Spleen (tissue), 11 donors: ENCODE measurements around the gene ZSCAN22. TPM values are rescaled to one million over a fixed set of nuclear protein-coding genes. Genes with fewer than 3 reads are reported as not detected.

Source experiments
- DNase-seq: peaks from one replicate; pipeline ENCODE4 v3.0.0-alpha.2; 2020
- H3K27ac ChIP-seq, 8 donors: fragments of 200-600 bp; sonication (generic) in 7 of 8; 1 replicate in 4 of 8; 2 replicates in 4 of 8; pipeline versions ENCODE4 v1.5.0 to v1.8.0; 2016 to 2021; ENCODE audit warnings: inconsistent platforms in 4 of 8, mild to moderate bottlenecking in 4 of 8, moderate library complexity in 1 of 8
- H3K27me3 ChIP-seq, 7 donors: fragments of 200-600 bp; sonication (generic) in 6 of 7; replicated peaks in 1 of 7; 1 replicate in 4 of 7; 2 replicates in 3 of 7; pipeline versions ENCODE4 v1.5.0 to v1.8.0; 2016 to 2021; ENCODE audit warnings: inconsistent platforms in 3 of 7, mild to moderate bottlenecking in 1 of 7
- H3K36me3 ChIP-seq, 6 donors: fragments of 200-600 bp; sonication (generic) in 5 of 6; 1 replicate in 4 of 6; 2 replicates in 2 of 6; pipeline versions ENCODE4 v1.5.0 to v1.8.0; 2016 to 2021; ENCODE audit warnings: inconsistent platforms in 2 of 6
- H3K4me1 ChIP-seq, 6 donors: fragments of 200-600 bp; sonication (generic) in 5 of 6; 1 replicate in 3 of 6; 2 replicates in 3 of 6; pipeline versions ENCODE4 v1.5.0 to v1.8.0; 2016 to 2021; ENCODE audit warnings: inconsistent platforms in 3 of 6
- H3K4me3 ChIP-seq, 8 donors: fragments of 200-600 bp; sonication (generic) in 7 of 8; 1 replicate in 4 of 8; 2 replicates in 4 of 8; pipeline versions ENCODE4 v1.5.0 to v1.8.0; 2016 to 2021; ENCODE audit warnings: inconsistent platforms in 4 of 8, mild to moderate bottlenecking in 4 of 8, moderate library complexity in 2 of 8
- H3K9me3 ChIP-seq, 8 donors: fragments of 200-600 bp; sonication (generic) in 7 of 8; 1 replicate in 4 of 8; 2 replicates in 4 of 8; pipeline versions ENCODE4 v1.5.0 to v1.8.0; 2016 to 2021; ENCODE audit warnings: inconsistent platforms in 4 of 8
- CTCF ChIP-seq, 11 experiments: fragments of 200-600 bp in 7 of 11; fragments of 450-650 bp in 4 of 11; sonication (generic) in 4 of 11; IDR thresholded peaks in 8 of 11; conservative IDR thresholded peaks in 3 of 11; 1 replicate in 7 of 11; 2 replicates in 4 of 11; pipeline versions ENCODE4 v1.4.0 to v1.8.0; 2016 to 2021; ENCODE audit warnings: antibody characterized with exemption in 11 of 11, inconsistent platforms in 4 of 11, mild to moderate bottlenecking in 1 of 11
- POLR2A ChIP-seq, 3 donors: fragments of 450-650 bp; IDR thresholded peaks; one replicate each; pipeline ENCODE4 v1.5.1; 2017; ENCODE audit warnings: antibody characterized with exemption in 3 of 3, mild to moderate bottlenecking in 1 of 3
- POLR2AphosphoS5 ChIP-seq, 3 donors: sonication (generic); formaldehyde crosslinking; IDR thresholded peaks; one replicate each; pipeline ENCODE4 v1.5.1; 2017; ENCODE audit warnings: antibody characterized with exemption in 3 of 3
- WGBS, 5 donors: extraction: QIAGEN DNeasy Blood & Tissue Kit in 3 of 5; methylation state at CpG; one replicate each; pipeline versions ENCODE4 v1.1.5 to v1.1.7; 2013 to 2018; 5-methylcytosine and 5-hydroxymethylcytosine counted together
- intact Hi-C: fragments of 100-400 bp; cut with DNase I; formaldehyde crosslinking; loops from one replicate; pipeline ENCODE4 v1.15.0; 2023; ENCODE audit warnings: low total_unique reads
- polyA plus RNA-seq, 3 donors: library from polyadenylated mRNA; stranded (reverse); fragments of 200-250 nt; gene quantifications; one replicate each; pipeline ENCODE4 v1.2.1, GENCODE V29; 2013
- total RNA-seq, 7 donors: library from RNA; depleted of rRNA in 3 of 7; stranded (reverse); fragments of >200 nt in 3 of 7; fragmentation: NEBNext Ultra II Directional in 4 of 7; extraction: Animal tissue kit (Norgen Biotek cat#: 25700) in 4 of 7; gene quantifications; one replicate each; pipeline versions ENCODE4 v1.1.0 to v1.2.1, GENCODE V29; 2016 to 2021
- donor health status: healthy with polysubstance abuse.
- donor health status: DM: no; HTN: no; CAD: no; lungs with moderate emphysema.
- donor health status: DM: no; HTN: no; CAD: no.
- donor health status: Bipolar disorder and iron deficiency.
- donor health status: healthy.
- donor health status: DM: no; HTN: no; CAD: no.
- donor health status: DM: yes; HTN: yes; CAD: no.

Gene ZSCAN22
- total and polyA plus RNA-seq, 10 donors = 0.48 to 3.9 (median 3.0) TPM

DNA sequence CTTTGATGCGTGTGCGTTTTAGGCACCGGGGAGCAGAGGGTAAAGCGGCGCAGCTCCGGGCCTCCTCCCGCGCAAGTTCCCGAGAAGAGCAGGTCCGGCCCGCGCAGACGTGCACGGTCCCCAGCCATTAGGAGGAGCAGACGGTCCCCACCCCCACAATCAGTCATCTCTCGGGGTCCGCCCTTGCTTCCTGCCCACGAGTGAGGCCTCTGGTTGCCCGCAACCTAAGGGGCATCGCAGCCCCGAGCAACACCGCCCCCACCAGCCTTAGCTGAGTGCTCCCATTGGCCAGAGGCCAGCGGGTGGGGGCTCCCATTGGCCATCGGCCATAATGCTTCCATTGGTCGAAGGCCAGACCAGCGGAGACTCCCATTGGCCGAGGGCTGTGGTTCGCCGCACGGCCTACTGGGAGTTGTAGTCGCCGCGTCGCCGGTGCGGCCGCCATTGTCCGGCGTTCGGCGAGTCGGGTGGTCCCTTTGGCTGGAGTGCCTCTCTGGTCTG is 48.2 kb upstream of the ZSCAN22 start, which contains the start of gene ZNF8:
ZNF8 (plus strand) TSS at position 415 of the 501 bp plus-strand sequence. CDS start 127 bp downstream, outside the sequence.
- H3K27me3 ChIP-seq = no peaks in the 10 kb centered on the region
- H3K4me1 ChIP-seq = peaks cover 8 to 46% (median 23%) of the 10 kb centered on the region in 6 donors
- H3K36me3 ChIP-seq = peaks cover 0 to 38% (median 22%) of the 10 kb centered on the region in 6 donors
- peak within 1 kb of the TSS; percentile 82 to 93 (median 90) for H3K27ac ChIP-seq
- WGBS, 5 donors = 0 to 1% (median 0%) methylated on average over 24 to 42 of the region's 42 CpGs
- H3K4me3 ChIP-seq = peak within 1 kb of the TSS; percentile 70 to 98 (median 87)
- intact Hi-C loops = no loop called here
- H3K9me3 ChIP-seq = peaks cover 0 to 61% (median 39%) of the 10 kb centered on the region in 8 donors
- DNase-seq = peak; percentile 98
- TF ChIP-seq POLR2A (IDR thresholded peaks at IDR 0.05) = peak in 1 of 3 donors; percentile 66
- TF ChIP-seq POLR2AphosphoS5 (IDR thresholded peaks at IDR 0.05) = peak; percentile 95 to 98 (median 96)
- peak in 6 of 11 experiments; percentile 13 to 31 (median 20) for TF ChIP-seq CTCF (IDR thresholded peaks at IDR 0.05 in 8 of 11, conservative IDR thresholded peaks at IDR 0.05 in 3 of 11)

- intact Hi-C loops = no loop called here
- peaks cover 0 to 38% (median 16%) of the 10 kb centered on the region in 6 donors for H3K36me3 ChIP-seq
- DNase-seq = no peak
- H3K27me3 ChIP-seq = no peaks in the 10 kb centered on the region
- 2 to 6% (median 5%) methylated on average over 40 to 60 of the region's 60 CpGs for WGBS, 5 donors
- H3K4me3 ChIP-seq = peak overlapping the region; percentile 70 to 98 (median 87)
- peaks cover 8 to 46% (median 23%) of the 10 kb centered on the region in 6 donors for H3K4me1 ChIP-seq
- H3K9me3 ChIP-seq = peaks cover 0 to 60% (median 33%) of the 10 kb centered on the region in 8 donors
- H3K27ac ChIP-seq = peak overlapping the region; percentile 82 to 93 (median 90)
- TF ChIP-seq CTCF (IDR thresholded peaks at IDR 0.05 in 8 of 11, conservative IDR thresholded peaks at IDR 0.05 in 3 of 11) (no peak), POLR2AphosphoS5 (IDR thresholded peaks at IDR 0.05) (no peak), POLR2A (IDR thresholded peaks at IDR 0.05) (peak in 1 of 3 donors; percentile 37)
Measured at GRCh38 chr19:58279042-58279924, 47.5 kb upstream of the ZSCAN22 start.

DNA sequence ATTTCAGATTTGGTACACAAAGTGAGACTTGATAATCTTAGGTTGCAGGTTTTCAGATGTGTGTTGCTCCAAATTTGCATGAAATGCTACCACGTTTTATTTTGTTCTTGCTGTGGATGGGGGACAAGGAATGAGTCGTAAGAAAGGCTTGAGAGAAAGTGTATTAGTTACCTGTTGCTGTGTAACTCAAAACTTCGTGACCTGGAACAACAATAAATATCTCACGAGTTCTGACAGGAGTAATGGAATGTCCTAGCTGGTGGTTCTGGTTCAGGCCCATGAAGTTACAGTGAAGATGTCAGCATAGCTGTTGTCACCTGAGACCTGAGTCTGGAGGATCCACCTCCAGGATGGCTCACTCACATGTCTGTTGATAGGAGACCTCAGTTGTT is 46.9 kb upstream of the ZSCAN22 start:
- Histone ChIP-seq H3K27me3 (no peaks in the 10 kb centered on the region), H3K4me1 (peaks cover 8 to 46% (median 23%) of the 10 kb centered on the region in 6 donors), H3K36me3 (peaks cover 0 to 38% (median 14%) of the 10 kb centered on the region in 6 donors), H3K27ac (peak overlapping the region in 2 of 8 donors; percentile 91 to 93), H3K4me3 (peak overlapping the region in 7 of 8 donors; percentile 81 to 98 (median 88)), H3K9me3 (peaks cover 0 to 60% (median 30%) of the 10 kb centered on the region in 8 donors)
- TF ChIP-seq CTCF (IDR thresholded peaks at IDR 0.05 in 8 of 11, conservative IDR thresholded peaks at IDR 0.05 in 3 of 11) (no peak), POLR2A (IDR thresholded peaks at IDR 0.05) (no peak), POLR2AphosphoS5 (IDR thresholded peaks at IDR 0.05) (no peak)
- intact Hi-C loops = no loop called here
- no peak for DNase-seq
- 74 to 85% (median 82%) methylated on average over 4 of the region's 4 CpGs for WGBS, 5 donors
